GM18519 (cell line): Measurements from ENCODE around the gene SETD5.
"Not testable (repeated sequence)": the region's sequence is repeated elsewhere in the genome, so short reads cannot be mapped to it uniquely, and the experiment has no call there.

Source experiments
- ATAC-seq: cut with Tn5 transposase; IDR thresholded peaks from one replicate; pipeline ENCODE4 v1.9.1; 2021; ENCODE audit warnings: mild to moderate bottlenecking, moderate library complexity; ENCODE audit not compliant: unreplicated experiment, low FRiP score

Gene SETD5

DNA sequence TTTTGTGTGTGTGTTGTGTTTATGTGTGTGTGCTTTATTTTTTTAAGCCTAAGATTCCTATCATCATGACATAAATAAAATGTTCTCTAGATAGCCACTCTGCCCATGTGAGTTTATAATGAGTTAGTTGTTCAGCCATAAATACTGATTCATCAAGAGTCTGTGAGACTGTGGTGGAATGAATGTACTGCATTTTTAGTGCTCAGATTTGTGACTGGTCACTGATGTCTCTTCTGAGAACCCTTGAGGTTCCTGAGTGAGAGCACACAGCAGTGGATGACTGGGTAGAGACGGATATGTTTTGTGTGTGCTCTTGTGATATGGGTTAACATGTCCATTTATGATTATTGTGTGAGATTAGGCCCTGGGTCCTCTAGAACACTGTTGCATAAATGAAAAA is 51.2 kb downstream of the SETD5 start:
- no peak for ATAC-seq

- no peak for ATAC-seq
Observed at GRCh38 chr3:9450126-9450525, 52.7 kb downstream of the SETD5 start.

DNA sequence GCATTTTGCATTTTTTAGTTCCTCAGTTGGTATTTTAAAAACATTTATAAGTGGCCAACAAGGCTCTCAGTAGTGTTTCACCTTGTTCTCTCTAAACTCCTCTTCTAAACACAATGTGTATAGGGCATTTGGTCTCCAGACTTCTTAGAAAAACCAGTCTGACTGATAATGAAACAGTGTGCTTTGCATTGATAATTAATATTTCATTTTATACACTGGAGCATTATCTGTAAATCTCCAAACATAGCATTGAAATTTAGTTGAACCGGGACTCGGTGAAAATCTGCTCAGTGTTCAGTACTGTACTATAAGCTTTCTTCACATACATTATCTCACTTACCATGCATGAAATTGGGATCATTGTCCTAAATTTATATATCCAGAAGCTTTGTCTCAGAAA is 53.6 kb downstream of the SETD5 start:
- ATAC-seq, result no peak

- ATAC-seq, result no peak
Observed at GRCh38 chr3:9452417-9452816, 55.0 kb downstream of the SETD5 start.

GRCh38 chr3:9455596-9456131 is 58.2 kb downstream of the SETD5 start:
- no peak for ATAC-seq

DNA sequence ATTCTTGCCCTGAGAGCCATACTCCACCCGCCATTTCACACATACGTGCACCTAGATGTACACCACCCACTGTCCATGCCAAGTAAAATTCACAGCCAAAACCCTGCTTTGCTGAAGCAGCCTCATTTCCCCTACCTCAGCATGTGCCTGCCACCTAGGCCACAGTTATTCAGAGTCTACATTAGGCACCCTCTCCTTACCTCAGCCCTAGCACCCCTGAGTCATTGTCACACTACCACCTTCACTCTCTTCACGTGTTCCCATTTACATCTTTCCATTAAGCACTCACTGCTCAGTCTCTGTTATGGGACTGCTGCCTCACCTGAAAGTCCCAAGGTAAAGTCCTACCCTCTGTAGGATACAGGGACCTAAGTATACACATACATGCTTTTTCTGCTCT is 70.0 kb downstream of the SETD5 start:
- ATAC-seq, result no peak

GRCh38 chr3:9468460-9468859 is 71.0 kb downstream of the SETD5 start:
- ATAC-seq, result no peak

DNA sequence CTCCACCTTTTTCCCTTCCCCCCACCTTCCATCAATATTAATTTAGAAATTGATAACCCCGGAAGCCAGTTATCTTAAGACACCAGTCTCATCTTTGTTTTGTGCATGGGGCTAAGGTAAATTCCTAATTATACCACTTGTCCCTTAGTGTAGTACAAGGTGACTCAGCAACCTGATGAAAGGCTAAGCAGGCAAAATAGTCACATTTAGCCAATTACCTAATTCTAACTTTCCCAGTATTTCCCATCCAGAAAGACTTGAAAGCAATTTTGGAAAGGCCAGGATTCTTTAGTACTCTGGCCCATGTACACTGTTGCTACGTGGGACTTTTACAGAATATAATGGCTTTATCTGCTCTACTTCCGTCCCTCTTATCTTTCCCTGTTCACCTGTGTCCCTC is 72.6 kb downstream of the SETD5 start:
- ATAC-seq, result no peak

- ATAC-seq, result no peak
Observed at GRCh38 chr3:9473496-9474065, 76.2 kb downstream of the SETD5 start.

GRCh38 chr3:9474482-9474881 is 77.1 kb downstream of the SETD5 start:
- no peak for ATAC-seq

- ATAC-seq, result no peak
Observed at GRCh38 chr3:9476935-9477334, 79.5 kb downstream of the SETD5 start.

- ATAC-seq, result no peak
Observed at GRCh38 chr3:9480265-9480664, 82.8 kb downstream of the SETD5 start.

GRCh38 chr3:9485248-9485647 is 87.8 kb downstream of the SETD5 start:
- no peak for ATAC-seq

GRCh38 chr3:9491506-9491905 is 94.1 kb downstream of the SETD5 start:
- no peak for ATAC-seq

DNA sequence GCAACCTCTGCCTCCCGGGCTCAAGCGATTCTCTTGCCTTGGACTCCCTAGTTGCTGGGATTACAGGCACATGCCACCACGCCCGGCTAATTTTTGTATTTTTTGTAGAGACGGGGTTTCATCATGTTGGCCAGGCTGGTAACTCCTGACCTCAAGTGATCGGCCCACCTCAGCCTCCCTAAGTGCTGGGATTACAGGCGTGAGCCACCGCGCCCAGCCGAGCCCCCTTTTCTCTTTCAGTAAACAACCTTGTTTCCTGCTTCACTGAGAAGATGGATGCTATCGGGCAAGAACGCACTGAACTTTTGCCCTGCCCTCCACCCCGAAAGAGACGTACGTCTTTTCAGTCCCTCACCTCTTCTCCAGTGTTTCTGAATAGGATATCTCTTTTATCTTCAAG is 96.6 kb downstream of the SETD5 start:
- ATAC-seq, result not testable (repeated sequence)

DNA sequence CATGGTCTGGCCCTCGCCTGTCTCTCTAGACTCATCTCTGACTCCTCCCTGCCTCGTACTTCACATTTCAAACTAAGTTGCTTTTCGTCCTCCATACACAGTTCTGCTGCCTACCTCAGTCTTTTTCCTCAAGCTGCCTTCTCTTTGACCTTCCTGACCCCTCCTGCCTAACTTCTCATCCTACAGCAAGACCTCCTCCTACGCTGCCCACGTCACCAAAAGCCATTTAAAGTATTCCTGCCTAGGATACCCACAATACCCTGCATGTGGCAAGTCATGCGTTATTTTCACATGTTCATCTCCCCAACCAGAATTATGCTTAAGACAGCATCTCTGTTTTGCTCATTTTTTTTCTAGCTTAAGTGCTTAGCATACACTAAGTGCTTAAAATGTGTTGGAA is 99.5 kb downstream of the SETD5 start:
- no peak for ATAC-seq

DNA sequence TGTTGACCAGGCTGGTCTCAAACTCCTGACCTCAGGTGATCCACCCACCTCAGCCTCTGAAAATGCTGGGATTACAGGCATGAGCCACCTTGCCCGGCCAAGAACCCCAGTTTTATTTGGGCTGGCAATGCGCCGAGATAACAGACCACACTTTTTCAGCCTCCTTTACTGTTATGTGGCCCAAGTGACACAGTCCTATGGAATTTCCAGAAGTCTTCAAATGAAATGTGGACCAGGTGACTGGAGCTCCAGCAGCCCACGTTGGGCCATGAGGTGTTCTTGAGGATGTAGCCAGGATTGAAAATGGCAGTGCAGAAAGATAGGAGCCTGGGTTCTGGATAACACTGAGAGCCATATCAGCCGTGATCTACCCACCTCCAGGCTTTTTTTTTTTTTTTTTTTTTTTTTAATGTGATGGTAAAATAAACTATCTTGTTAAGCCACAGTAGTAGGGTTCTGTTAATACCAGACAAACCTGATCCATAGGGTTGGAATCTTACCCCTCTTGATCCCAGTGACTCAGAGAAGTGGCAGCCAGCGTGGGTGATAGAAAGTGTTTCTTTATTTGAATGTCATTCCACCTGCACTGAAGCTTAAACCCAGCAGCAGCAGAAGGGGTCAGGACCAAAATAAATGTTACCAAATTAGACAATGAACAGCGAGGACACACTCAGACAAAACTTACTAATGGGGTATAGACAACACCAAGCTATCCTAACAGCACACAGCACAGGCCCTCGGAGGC is 100.6 kb downstream of the SETD5 start:
- no peak for ATAC-seq

- no peak for ATAC-seq
Observed at GRCh38 chr3:9498781-9499180, 101.4 kb downstream of the SETD5 start.

- ATAC-seq, result no peak
Observed at GRCh38 chr3:9499455-9500107, 102.2 kb downstream of the SETD5 start.

DNA sequence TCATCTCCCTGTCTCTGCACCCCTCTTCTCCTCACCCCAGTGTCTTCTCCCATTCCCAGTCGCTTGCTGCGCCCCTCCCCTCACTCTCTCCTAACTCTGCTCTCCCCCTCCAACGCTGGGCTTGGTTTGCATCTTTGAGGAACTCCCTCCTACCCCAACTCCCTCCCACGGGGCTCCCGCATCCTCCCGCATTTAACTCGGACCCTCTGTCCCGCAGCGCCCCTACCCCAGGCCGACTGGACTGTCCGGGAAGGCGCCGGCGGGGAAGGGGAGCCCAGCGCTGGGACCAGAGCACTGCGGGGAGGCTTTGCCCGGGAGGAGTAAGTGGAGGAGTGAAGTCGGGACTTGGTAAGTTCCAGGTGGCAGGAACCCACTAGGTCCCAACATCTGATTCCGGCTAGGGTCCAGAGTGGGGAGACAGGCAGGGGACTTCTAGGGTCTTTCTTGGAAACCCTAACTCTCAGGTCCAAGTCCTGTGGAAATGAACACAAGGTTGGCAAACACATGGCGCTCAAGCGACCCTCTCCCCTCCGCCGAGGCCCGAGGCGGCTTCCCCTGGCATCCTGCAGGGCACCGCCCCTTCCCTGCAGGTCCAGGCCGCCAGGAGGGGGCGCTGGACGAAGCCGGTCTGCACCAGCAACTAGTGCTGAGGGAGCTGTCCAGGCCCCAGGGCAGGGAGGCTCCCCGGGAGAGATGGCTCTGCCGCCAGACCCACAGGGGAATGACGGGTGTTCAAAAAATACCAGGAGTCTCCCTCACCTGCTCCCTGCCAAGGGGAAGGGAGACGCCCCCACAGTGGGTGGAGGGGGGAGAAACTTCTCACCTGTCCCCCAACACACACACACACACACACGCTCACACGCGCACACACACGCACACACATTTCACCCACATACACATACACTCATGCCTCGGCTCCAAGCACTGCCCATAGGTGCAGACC is 103.0 kb downstream of the SETD5 start:
- ATAC-seq, result no peak

GRCh38 chr3:9501226-9501625 is 103.8 kb downstream of the SETD5 start:
- ATAC-seq, result no peak
